Rectal smooth muscle tissue (tissue), 1 donor: Measurements from ENCODE around the gene NAA20.

Experiments used
- H3K27ac ChIP-seq: one replicate; pipeline ENCODE4 v1.7.0; 2013; ENCODE audit warnings: low read depth, low read length, inconsistent platforms
- H3K27me3 ChIP-seq: one replicate; pipeline ENCODE4 v1.7.0; 2013; ENCODE audit warnings: low read length; ENCODE audit not compliant: control insufficient read depth, insufficient read depth
- H3K36me3 ChIP-seq: one replicate; pipeline ENCODE4 v1.7.0; 2013; ENCODE audit warnings: low read length; ENCODE audit not compliant: control insufficient read depth, insufficient read depth
- H3K4me1 ChIP-seq: one replicate; pipeline ENCODE4 v1.7.0; 2013; ENCODE audit warnings: low read length; ENCODE audit not compliant: control insufficient read depth, insufficient read depth
- H3K4me3 ChIP-seq: one replicate; pipeline ENCODE4 v1.7.0; 2013; ENCODE audit warnings: low read length
- H3K9ac ChIP-seq: one replicate; pipeline ENCODE4 v1.7.0; 2013; ENCODE audit warnings: low read length

Gene NAA20

GRCh38 chr20:20017001-20017843 lies at the start of gene NAA20:
Gene NAA20 (plus strand): TSS chr20:20017362. CDS start chr20:20017397, 35 bp downstream.
- H3K4me1 ChIP-seq: peaks cover 7% of the 10 kb centered on the region
- peak within 1 kb of the TSS; percentile 80 for H3K4me3 ChIP-seq
- no peaks in the 10 kb centered on the region for H3K27me3 ChIP-seq
- H3K36me3 ChIP-seq: no peaks in the 10 kb centered on the region
- H3K9ac ChIP-seq: peak within 1 kb of the TSS; percentile 25
- H3K27ac ChIP-seq: peak within 1 kb of the TSS; percentile 38

GRCh38 chr20:19967445-19967844 lies 49.7 kb upstream of the NAA20 start:
- peaks cover 2% of the 10 kb centered on the region for H3K4me1 ChIP-seq
- peaks cover 18% of the 10 kb centered on the region for H3K36me3 ChIP-seq

GRCh38 chr20:19968028-19968427 lies 49.1 kb upstream of the NAA20 start:
- no peak overlapping the region for H3K9ac ChIP-seq
- H3K27ac ChIP-seq: no peak overlapping the region
- H3K27me3 ChIP-seq: no peaks in the 10 kb centered on the region
- H3K4me3 ChIP-seq: no peak overlapping the region
- H3K4me1 ChIP-seq: peaks cover 2% of the 10 kb centered on the region
- H3K36me3 ChIP-seq: peaks cover 18% of the 10 kb centered on the region

More at GRCh38 chr20:19967445-19967844, 49.7 kb upstream of the NAA20 start:
- H3K4me3 ChIP-seq: no peak overlapping the region
- no peak overlapping the region for H3K27ac ChIP-seq
- no peaks in the 10 kb centered on the region for H3K27me3 ChIP-seq
- no peak overlapping the region for H3K9ac ChIP-seq

GRCh38 chr20:19968466-19969073 lies 48.6 kb upstream of the NAA20 start:
- no peak overlapping the region for H3K9ac ChIP-seq
- no peak overlapping the region for H3K4me3 ChIP-seq
- peaks cover 2% of the 10 kb centered on the region for H3K4me1 ChIP-seq
- no peaks in the 10 kb centered on the region for H3K27me3 ChIP-seq
- peaks cover 18% of the 10 kb centered on the region for H3K36me3 ChIP-seq
- H3K27ac ChIP-seq: no peak overlapping the region

GRCh38 chr20:19969106-19969505 lies 48.1 kb upstream of the NAA20 start:
- H3K27ac ChIP-seq: no peak overlapping the region
- H3K36me3 ChIP-seq: peaks cover 18% of the 10 kb centered on the region
- no peak overlapping the region for H3K9ac ChIP-seq
- peaks cover 7% of the 10 kb centered on the region for H3K4me1 ChIP-seq
- no peaks in the 10 kb centered on the region for H3K27me3 ChIP-seq
- H3K4me3 ChIP-seq: no peak overlapping the region

GRCh38 chr20:19969507-19970255 lies 47.5 kb upstream of the NAA20 start:
- Histone ChIP-seq H3K4me3 (no peak overlapping the region), H3K27ac (no peak overlapping the region), H3K27me3 (no peaks in the 10 kb centered on the region), H3K4me1 (peaks cover 12% of the 10 kb centered on the region), H3K9ac (no peak overlapping the region), H3K36me3 (peaks cover 18% of the 10 kb centered on the region)

GRCh38 chr20:19970256-19970765 lies 46.9 kb upstream of the NAA20 start:
- H3K9ac ChIP-seq: no peak overlapping the region
- H3K4me3 ChIP-seq: no peak overlapping the region
- H3K27me3 ChIP-seq: no peaks in the 10 kb centered on the region
- H3K36me3 ChIP-seq: peaks cover 18% of the 10 kb centered on the region
- no peak overlapping the region for H3K27ac ChIP-seq
- H3K4me1 ChIP-seq: peaks cover 12% of the 10 kb centered on the region

GRCh38 chr20:19971116-19971515 lies 46.0 kb upstream of the NAA20 start:
- H3K4me3 ChIP-seq: no peak overlapping the region
- H3K36me3 ChIP-seq: peaks cover 18% of the 10 kb centered on the region
- peaks cover 12% of the 10 kb centered on the region for H3K4me1 ChIP-seq
- H3K27ac ChIP-seq: no peak overlapping the region
- no peaks in the 10 kb centered on the region for H3K27me3 ChIP-seq
- H3K9ac ChIP-seq: no peak overlapping the region

- no peaks in the 10 kb centered on the region for H3K27me3 ChIP-seq
- peak overlapping the region; percentile 92 for H3K27ac ChIP-seq
- peaks cover 25% of the 10 kb centered on the region for H3K4me1 ChIP-seq
- H3K4me3 ChIP-seq: peak overlapping the region; percentile 43
- peaks cover 14% of the 10 kb centered on the region for H3K36me3 ChIP-seq
- H3K9ac ChIP-seq: no peak overlapping the region
Measured at GRCh38 chr20:19973961-19974629, 43.1 kb upstream of the NAA20 start.

GRCh38 chr20:19974630-19975435 lies 42.3 kb upstream of the NAA20 start:
- H3K4me1 ChIP-seq: peaks cover 27% of the 10 kb centered on the region
- H3K9ac ChIP-seq: no peak overlapping the region
- peak overlapping the region; percentile 43 for H3K4me3 ChIP-seq
- peak overlapping the region; percentile 92 for H3K27ac ChIP-seq
- no peaks in the 10 kb centered on the region for H3K27me3 ChIP-seq
- H3K36me3 ChIP-seq: peaks cover 11% of the 10 kb centered on the region

GRCh38 chr20:19975436-19975799 lies 41.7 kb upstream of the NAA20 start:
- Histone ChIP-seq H3K4me3 (peak overlapping the region; percentile 43), H3K27ac (peak overlapping the region; percentile 92), H3K36me3 (peaks cover 11% of the 10 kb centered on the region), H3K4me1 (peaks cover 27% of the 10 kb centered on the region), H3K9ac (no peak overlapping the region), H3K27me3 (no peaks in the 10 kb centered on the region)
